Nephron progenitor cell (in vitro differentiated cells): Measurements from ENCODE around the gene LMBR1.

Experiments used
- DNase-seq: peaks from one replicate; pipeline ENCODE4 v3.0.0; 2021
- H3K27ac Mint-ChIP-seq: 2 replicates; pipeline ENCODE4 v1.8.0; 2021; ENCODE audit warnings: mild to moderate bottlenecking, moderate library complexity, mixed read lengths
- H3K27me3 Mint-ChIP-seq: 2 replicates; pipeline ENCODE4 v1.8.0; 2021; ENCODE audit warnings: mild to moderate bottlenecking, low read depth, mixed read lengths; ENCODE audit not compliant: poor library complexity
- H3K36me3 Mint-ChIP-seq: 2 replicates; pipeline ENCODE4 v1.8.0; 2021; ENCODE audit warnings: low read depth, mixed read lengths
- H3K4me1 Mint-ChIP-seq: 2 replicates; pipeline ENCODE4 v1.8.0; 2021; ENCODE audit warnings: mixed read lengths
- H3K4me3 Mint-ChIP-seq: 2 replicates; pipeline ENCODE4 v1.8.0; 2021; ENCODE audit warnings: mild to moderate bottlenecking, moderate library complexity, mixed read lengths
- H3K9me3 Mint-ChIP-seq: 2 replicates; pipeline ENCODE4 v1.8.0; 2021; ENCODE audit warnings: mild to moderate bottlenecking, moderate library complexity, mixed read lengths
- CTCF ChIP-seq: fragments of 200-600 bp; sonication (generic); IDR thresholded peaks from 2 replicates; pipeline ENCODE4 v1.5.0; 2021; ENCODE audit warnings: antibody characterized with exemption

LMBR1 gene

GRCh38 chr7:156659203-156659602 is 233.8 kb downstream of the LMBR1 start:
- Mint-ChIP-seq H3K27me3 (peaks cover 6% of the 10 kb centered on the region), H3K4me1 (peaks cover 5% of the 10 kb centered on the region), H3K9me3 (no peaks in the 10 kb centered on the region), H3K27ac (no peak overlapping the region), H3K36me3 (no peaks in the 10 kb centered on the region), H3K4me3 (no peak overlapping the region)
- no peak for TF ChIP-seq CTCF
- DNase-seq, result no peak

- Mint-ChIP-seq H3K4me1 (peaks cover 5% of the 10 kb centered on the region), H3K27me3 (peaks cover 6% of the 10 kb centered on the region), H3K36me3 (no peaks in the 10 kb centered on the region), H3K9me3 (no peaks in the 10 kb centered on the region), H3K27ac (no peak overlapping the region), H3K4me3 (no peak overlapping the region)
- no peak for TF ChIP-seq CTCF
- DNase-seq, result no peak
Observed at GRCh38 chr7:156657681-156658080, 235.3 kb downstream of the LMBR1 start.

DNA sequence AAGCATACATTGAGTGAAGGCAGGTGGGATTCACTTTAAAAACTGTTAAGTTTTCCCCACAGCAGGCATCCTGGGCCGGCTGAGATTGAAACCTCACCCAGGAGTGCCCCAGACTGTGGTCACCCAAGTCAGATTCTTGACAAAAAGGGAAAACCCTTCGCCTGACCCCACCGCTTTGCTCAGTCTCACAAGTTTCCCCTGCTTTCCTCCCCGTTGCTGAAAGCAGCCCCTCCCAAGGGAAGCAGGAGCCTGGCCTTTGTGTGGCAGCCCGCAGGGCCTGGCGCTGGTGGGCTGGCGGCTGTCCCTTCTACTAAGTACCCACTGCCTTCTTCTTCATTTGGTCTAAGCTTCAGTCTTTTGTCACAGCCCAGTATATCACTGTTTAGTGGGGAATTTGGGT is 236.4 kb downstream of the LMBR1 start:
- no peak for DNase-seq
- Mint-ChIP-seq H3K27me3 (peaks cover 6% of the 10 kb centered on the region), H3K4me3 (no peak overlapping the region), H3K27ac (no peak overlapping the region), H3K9me3 (peaks cover 7% of the 10 kb centered on the region), H3K36me3 (peaks cover 9% of the 10 kb centered on the region), H3K4me1 (peaks cover 5% of the 10 kb centered on the region)
- no peak for TF ChIP-seq CTCF

DNA sequence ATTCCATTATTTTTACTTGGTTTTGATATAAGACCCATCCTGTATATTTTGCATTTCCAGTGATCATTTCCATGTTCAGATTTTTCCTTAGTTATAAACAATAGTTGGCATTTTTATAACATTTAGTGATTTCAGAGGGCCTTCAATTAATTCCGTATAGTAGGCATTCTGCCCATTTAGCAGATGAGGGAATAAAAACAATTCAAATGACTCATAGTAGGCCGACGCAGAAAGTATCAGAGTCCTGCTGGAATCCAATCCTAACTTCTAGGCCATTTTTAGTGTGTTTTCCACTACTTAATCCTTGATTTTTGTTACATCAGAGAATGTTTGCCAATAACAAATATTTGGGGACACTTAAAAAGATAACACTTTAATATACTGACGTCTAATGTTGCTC is 237.0 kb downstream of the LMBR1 start:
- Mint-ChIP-seq H3K4me3 (no peak overlapping the region), H3K27me3 (peaks cover 6% of the 10 kb centered on the region), H3K36me3 (peaks cover 12% of the 10 kb centered on the region), H3K4me1 (peaks cover 5% of the 10 kb centered on the region), H3K9me3 (peaks cover 7% of the 10 kb centered on the region), H3K27ac (no peak overlapping the region)
- DNase-seq, result no peak
- TF ChIP-seq CTCF, result no peak

DNA sequence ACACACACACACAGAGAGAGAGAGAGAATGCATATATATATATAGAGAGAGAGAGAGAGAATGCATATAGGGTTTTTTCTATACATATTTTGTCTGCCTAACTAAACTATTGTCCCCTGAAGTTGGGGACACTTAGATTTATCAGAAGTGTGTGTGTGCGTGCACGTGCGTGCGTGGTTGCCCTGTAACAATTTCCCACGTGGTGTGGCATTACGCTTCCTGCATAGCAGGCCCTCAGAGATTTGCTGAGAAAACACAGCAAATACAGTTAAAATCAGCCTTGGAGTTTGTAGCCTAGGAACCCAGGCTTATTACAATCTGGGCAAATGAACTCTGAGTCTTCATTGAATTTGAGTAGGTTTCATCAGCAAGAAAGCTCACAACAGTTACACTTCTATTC is 237.7 kb downstream of the LMBR1 start:
- no peak overlapping the region for H3K27ac Mint-ChIP-seq
- H3K4me1 Mint-ChIP-seq, result peaks cover 10% of the 10 kb centered on the region
- H3K4me3 Mint-ChIP-seq, result no peak overlapping the region
- no peak for DNase-seq
- H3K9me3 Mint-ChIP-seq, result peaks cover 11% of the 10 kb centered on the region
- H3K36me3 Mint-ChIP-seq, result peaks cover 12% of the 10 kb centered on the region
- H3K27me3 Mint-ChIP-seq, result peaks cover 7% of the 10 kb centered on the region
- TF ChIP-seq CTCF, result no peak

DNA sequence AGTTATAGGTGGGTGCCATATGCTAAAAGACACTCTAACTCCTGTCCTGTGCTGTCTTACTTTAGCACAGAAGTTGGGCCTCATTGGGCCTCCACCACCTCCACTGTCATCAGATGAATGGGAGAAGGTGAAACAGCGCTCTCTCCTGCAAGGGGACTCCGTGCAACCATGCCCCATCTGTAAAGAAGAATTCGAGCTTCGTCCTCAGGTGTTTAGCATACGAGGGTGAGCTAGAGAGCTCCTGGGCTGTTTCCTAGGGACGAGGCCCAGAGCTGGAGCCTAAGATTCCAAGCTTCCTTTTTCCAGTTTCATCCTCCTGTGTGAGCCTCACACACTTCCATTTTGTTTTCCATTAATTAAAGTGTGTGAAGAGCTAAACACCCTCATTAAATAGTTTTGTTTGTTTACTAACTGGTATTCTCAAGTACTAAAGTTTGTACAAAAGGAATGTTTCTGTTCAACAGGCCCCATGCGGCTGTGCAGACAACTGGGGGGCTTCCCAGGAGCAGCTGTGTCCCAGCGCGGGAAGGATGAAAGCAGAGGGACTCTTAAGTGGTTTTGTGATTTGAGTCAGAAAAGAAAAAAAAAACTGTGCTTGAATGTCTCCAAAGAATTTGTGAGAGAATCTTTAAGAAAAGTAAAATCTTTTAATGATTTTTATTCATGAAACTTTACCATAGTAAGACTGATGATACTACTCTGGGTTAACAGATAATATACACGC is 238.3 kb downstream of the LMBR1 start:
- Mint-ChIP-seq H3K4me3 (no peak overlapping the region), H3K27ac (no peak overlapping the region), H3K4me1 (peaks cover 11% of the 10 kb centered on the region), H3K36me3 (peaks cover 12% of the 10 kb centered on the region), H3K27me3 (peaks cover 13% of the 10 kb centered on the region), H3K9me3 (peaks cover 11% of the 10 kb centered on the region)
- no peak for DNase-seq
- no peak for TF ChIP-seq CTCF
